Stimulated activated naive CD8-positive, alpha-beta T cell treated with anti-CD3 and anti-CD28 coated beads, Interleukin-15, Interleukin-2, amounts not matched to agents 100 U/mL and 50 U/mL, for 24 hours (primary cell): Measurements from ENCODE around the gene PLET1.

Experiments used
- ATAC-seq: fragments of 150-1000 bp; cut with Tn5 transposase; one replicate; pipeline ENCODE4 v1.10.0; 2021
- DNase-seq: peaks from one replicate; pipeline ENCODE4 v3.0.0; 2021

The PLET1 gene

GRCh38 chr11:112260490-112260889 is at the start of gene PLET1:
Gene PLET1, minus strand, starts transcription at chr11:112260860. Its CDS starts 271 bp downstream, at chr11:112260589.
- no peak for ATAC-seq
- no peak for DNase-seq

GRCh38 chr11:112310419-112310818 is 49.8 kb upstream of the PLET1 start:
- DNase-seq, result no peak
- no peak for ATAC-seq

- ATAC-seq, result no peak
- no peak for DNase-seq
These were observed 48.0 kb upstream of the PLET1 start for GRCh38 chr11:112308651-112309050.

GRCh38 chr11:112307616-112308015 is 47.0 kb upstream of the PLET1 start:
- ATAC-seq, result no peak

GRCh38 chr11:112306230-112306629 is 45.6 kb upstream of the PLET1 start:
- DNase-seq, result no peak
- no peak for ATAC-seq

More at GRCh38 chr11:112307616-112308015, 47.0 kb upstream of the PLET1 start:
- no peak for DNase-seq

- ATAC-seq (no peak), DNase-seq (no peak)
These were observed 44.3 kb upstream of the PLET1 start for GRCh38 chr11:112304914-112305313.

GRCh38 chr11:112303616-112304015 is 43.0 kb upstream of the PLET1 start:
- no peak for DNase-seq
- no peak for ATAC-seq

- DNase-seq (no peak), ATAC-seq (no peak)
These were observed 41.7 kb upstream of the PLET1 start for GRCh38 chr11:112302226-112302868.

- ATAC-seq, result no peak
- no peak for DNase-seq
These were observed 39.6 kb upstream of the PLET1 start for GRCh38 chr11:112300094-112300786.

GRCh38 chr11:112298535-112298934 is 37.9 kb upstream of the PLET1 start:
- ATAC-seq (no peak), DNase-seq (no peak)

GRCh38 chr11:112297248-112297866 is 36.7 kb upstream of the PLET1 start:
- DNase-seq (peak; percentile 56), ATAC-seq (peak; percentile 89)

- DNase-seq (no peak), ATAC-seq (no peak)
These were observed 35.4 kb upstream of the PLET1 start for GRCh38 chr11:112296044-112296443.

GRCh38 chr11:112294688-112295340 is 34.2 kb upstream of the PLET1 start:
- DNase-seq, result no peak

GRCh38 chr11:112293614-112294013 is 33.0 kb upstream of the PLET1 start:
- no peak for DNase-seq
- no peak for ATAC-seq

More at GRCh38 chr11:112294688-112295340, 34.2 kb upstream of the PLET1 start:
- no peak for ATAC-seq

GRCh38 chr11:112292785-112293407 is 32.2 kb upstream of the PLET1 start:
- no peak for DNase-seq

GRCh38 chr11:112292188-112292587 is 31.5 kb upstream of the PLET1 start:
- ATAC-seq (no peak), DNase-seq (no peak)

More at GRCh38 chr11:112292785-112293407, 32.2 kb upstream of the PLET1 start:
- ATAC-seq, result no peak

- ATAC-seq, result no peak
- no peak for DNase-seq
These were observed 30.5 kb upstream of the PLET1 start for GRCh38 chr11:112291191-112291590.

- ATAC-seq (no peak), DNase-seq (no peak)
These were observed 29.8 kb upstream of the PLET1 start for GRCh38 chr11:112290493-112290850.

- peak; percentile 91 for ATAC-seq
- peak; percentile 90 for DNase-seq
These were observed 29.2 kb upstream of the PLET1 start for GRCh38 chr11:112289588-112290492.

- DNase-seq, result no peak
These were observed 27.4 kb upstream of the PLET1 start for GRCh38 chr11:112288021-112288420.

GRCh38 chr11:112285841-112286311 is 25.2 kb upstream of the PLET1 start:
- ATAC-seq (no peak), DNase-seq (no peak)

More at GRCh38 chr11:112288021-112288420, 27.4 kb upstream of the PLET1 start:
- ATAC-seq, result no peak
